Suppressor macrophage (primary cell): ENCODE measurements around the gene TNRC18.
A peak's percentile ranks its signal among the peaks of the same experiment; 100 is the strongest.

Source experiments
- DNase-seq, 4 experiments: peaks; one replicate each; pipeline ENCODE4 v3.0.0-alpha.2; 2020 to 2022

Gene TNRC18

GRCh38 chr7:5451391-5451790 lies 27.8 kb upstream of the TNRC18 start:
- no peak for DNase-seq

- DNase-seq: peak; percentile 29 to 71 (median 54)
Observed at GRCh38 chr7:5450549-5451327, 27.1 kb upstream of the TNRC18 start.

GRCh38 chr7:5448378-5449037 lies 24.9 kb upstream of the TNRC18 start:
- no peak for DNase-seq

GRCh38 chr7:5445981-5446594 lies 22.5 kb upstream of the TNRC18 start:
- no peak for DNase-seq

DNA sequence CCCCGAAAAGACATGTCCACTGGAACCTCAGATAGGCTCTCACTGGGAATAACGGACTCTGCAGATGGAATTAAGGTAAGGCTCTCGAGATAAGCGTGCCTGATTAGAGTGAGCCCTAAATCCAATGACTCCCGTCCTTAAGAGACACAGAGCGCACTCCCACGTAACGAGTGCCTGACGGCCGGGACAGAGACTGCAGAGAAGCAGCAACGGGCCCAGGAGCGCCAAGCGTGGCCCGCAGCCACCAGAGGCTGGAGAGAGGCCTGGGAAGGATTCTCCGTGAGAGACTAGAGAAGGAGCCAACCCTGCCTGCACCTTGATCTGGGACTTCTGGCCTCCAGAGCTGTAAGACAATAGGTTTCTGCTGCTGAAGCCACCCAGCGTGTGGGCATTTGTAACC lies 20.0 kb upstream of the TNRC18 start:
- no peak for DNase-seq

DNA sequence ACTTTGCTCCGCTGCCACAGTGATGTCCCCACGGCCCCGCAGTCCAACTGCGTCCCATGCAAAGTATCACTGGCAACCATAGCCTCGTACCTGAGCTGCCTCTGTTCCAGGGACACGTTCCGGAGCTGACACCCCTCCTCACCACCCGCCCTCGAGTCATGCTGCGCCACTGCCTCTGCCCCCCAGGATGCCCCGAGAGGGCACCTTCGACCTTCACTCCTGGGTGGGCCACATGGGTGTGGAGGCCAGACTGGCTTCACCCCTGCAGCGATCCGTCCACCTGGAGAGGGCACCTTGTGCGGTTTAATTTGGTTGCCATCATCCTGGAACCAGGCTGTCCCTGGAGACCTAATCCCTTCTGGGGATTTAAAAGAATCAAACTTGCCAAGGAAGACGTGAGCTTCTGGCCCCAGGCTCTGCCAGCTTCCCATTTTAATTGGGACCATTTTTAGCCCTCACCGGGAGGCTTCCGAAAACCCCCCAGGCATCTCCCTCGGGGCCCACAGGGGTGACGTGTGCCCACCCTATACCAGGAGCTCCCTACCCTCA lies 19.2 kb upstream of the TNRC18 start:
- DNase-seq: no peak

DNA sequence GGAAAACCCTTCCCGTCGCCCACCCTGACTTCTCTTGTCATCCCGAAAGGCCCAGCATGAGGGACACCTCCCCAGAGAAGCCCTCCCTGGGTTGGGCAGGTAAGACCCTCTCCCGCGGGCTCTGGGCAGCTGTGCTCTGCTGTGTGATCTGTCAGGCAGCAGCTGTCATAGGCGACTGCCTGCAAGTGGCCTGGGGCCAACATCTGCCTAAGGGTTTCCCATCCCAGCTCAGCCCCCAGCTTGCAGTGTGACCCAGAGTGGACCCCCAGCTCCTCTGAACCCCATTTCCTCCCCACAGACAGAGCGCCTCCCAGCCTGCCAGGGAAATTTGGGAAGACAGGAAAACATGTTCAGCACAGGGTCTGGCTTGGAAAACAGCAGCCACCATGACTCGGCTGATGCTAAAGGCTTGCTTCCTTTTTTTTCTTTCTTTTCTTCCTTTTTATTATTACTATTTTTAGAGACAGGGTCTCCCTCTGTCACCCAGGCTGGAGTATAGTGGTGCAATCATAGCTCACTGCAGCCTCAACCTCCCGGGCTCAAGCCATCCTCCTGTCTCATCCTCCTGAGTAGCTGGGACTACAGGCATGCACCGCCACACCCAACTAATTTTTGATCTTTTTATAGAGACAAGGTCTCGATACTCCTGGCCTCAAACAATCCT lies 18.3 kb upstream of the TNRC18 start:
- DNase-seq: peak in 3 of 4 experiments; percentile 37 to 53 (median 48)

DNA sequence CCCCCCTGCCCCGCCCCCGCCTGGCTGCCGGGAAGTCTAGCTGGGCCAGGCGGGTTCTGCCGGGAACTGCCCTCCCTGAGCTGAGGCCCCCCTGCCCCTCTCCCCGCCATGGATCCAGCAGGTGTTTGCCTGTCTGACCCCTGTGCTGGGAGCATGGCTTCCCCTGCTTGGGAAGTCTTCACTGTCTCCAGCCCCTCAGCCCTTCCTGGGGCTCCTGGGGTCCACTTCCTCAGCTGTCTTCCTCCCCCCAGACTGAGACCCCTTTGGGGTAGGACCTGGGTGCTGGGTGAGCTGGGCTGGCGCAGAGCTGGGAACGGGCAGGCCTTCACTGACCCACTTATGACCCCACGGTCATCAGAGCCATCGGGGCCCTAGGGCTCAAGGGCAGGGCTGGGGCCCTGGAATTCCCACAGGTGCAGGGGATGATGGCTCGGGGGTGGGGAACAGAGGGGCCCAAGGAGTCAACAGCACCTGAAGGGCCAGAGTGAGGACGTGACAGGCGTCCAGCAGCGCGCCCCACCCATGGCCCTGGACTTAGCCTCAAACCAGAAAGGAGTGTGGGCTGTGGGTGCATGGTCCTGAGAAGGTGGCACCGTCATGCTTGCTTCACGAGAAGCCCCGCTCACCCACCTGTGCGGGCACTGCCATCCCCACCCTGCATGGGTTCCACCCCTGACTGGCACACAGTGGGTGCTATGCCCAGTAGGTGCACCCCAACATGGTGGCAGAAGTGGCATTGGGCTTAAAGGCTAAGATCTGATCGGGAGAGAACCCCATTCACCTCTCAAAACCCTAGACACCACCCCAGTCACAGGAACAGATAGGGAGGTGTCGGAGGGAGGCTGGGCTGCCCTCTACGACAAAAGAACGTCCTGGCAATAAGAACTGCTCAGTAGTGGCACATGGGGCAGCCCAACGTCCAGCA lies 16.2 kb upstream of the TNRC18 start:
- DNase-seq: no peak

DNA sequence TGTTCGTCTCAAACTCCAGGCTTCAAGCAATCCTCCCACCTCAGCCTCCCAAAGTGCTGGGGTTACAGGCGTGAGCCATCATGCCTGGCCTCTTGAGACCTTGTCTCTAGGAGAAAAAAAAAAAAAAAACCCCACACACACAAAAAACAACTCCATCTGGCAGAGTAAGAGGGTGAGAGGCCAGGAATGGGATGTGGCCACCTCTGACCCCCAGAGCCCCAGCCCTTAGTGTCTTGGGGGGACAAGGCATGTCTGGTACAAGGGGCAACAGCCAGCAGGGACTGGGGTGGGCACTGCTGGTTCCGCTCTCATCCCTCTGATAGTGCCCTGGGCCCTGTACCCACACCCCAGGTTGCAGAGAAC lies 15.6 kb upstream of the TNRC18 start:
- no peak for DNase-seq

- DNase-seq: no peak
Observed at GRCh38 chr7:5437987-5438386, 14.4 kb upstream of the TNRC18 start.

DNA sequence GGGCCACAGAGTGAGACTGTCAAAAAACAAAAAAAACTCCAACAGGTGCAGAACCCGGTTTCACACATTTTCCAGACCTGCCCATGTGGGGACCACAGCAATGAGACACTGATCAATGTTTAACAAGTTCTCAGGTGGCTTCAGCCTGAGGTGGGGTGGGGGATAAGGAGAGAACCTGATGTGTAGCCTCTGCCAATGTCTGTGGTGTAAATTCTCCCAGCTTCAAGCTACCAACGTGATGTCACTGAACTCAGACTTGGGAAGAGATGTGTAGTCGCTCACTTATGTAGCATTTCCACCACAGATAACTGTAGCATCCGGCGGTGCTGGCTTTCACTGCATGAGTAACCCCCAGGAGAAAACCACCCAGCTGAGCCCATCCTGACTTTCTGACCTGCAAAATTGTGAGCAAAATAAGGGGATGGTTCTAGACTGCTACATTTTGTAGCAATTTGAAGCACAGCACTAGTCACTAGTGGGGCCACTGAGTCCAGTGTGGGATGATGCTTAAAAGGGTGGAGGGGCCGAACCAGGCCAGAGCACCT lies 13.8 kb upstream of the TNRC18 start:
- DNase-seq: no peak

GRCh38 chr7:5436003-5436678 lies 12.5 kb upstream of the TNRC18 start:
- DNase-seq: no peak

DNA sequence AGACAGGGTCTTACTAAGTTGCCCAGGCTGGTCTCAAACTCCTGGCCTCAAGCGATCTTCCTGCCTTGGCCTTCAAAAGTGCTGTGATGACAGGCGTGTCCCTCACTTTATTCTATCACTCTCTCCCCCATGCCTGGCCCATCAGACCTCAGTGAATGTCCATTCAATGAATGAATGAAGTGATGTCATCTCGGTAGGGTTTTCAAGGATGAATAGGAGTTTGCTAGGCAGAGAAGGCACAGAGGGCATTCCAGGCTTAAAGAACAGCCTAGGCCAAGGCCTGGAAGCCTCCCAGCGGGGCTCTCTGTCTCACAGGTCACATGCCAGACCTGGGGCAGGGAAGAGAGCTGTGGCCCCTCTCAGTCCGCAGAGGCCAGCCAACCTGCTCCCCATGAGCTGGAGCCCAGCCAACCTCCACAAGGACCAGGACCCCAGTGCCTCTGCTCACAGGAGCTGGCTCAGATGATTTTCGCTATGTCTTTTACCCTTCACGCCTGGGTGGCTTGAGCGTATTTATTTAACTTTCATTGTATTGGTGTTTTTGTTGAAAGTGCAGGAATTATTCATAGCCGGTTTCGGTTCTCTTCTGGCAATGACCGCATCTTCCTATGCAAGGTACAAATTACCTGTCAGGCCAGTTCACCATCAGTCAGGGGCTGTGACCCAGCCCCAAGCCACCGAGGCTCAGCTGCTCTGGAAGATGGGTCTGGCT lies 11.8 kb upstream of the TNRC18 start:
- no peak for DNase-seq

GRCh38 chr7:5433181-5433580 lies 9.5 kb upstream of the TNRC18 start:
- no peak for DNase-seq

DNA sequence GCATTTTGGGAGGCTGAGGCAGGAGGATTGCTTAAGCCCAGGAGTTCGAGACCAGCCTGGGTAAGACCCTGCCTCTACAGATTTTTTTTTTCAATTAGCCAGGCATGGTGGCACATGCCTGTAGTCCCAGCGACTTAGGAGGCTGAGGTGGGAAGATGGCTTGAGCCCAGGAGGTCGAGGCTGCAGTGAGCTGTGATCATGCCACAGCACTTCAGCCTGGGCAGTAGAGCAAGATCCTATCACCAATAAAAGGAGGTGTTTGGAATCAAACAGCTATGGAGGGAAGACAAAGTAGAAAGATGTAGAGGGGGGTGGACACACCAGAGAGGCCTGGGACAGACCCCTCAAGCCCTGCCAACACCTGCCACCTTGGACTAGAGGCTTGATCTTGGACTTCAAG lies 9.1 kb upstream of the TNRC18 start:
- DNase-seq: no peak

DNA sequence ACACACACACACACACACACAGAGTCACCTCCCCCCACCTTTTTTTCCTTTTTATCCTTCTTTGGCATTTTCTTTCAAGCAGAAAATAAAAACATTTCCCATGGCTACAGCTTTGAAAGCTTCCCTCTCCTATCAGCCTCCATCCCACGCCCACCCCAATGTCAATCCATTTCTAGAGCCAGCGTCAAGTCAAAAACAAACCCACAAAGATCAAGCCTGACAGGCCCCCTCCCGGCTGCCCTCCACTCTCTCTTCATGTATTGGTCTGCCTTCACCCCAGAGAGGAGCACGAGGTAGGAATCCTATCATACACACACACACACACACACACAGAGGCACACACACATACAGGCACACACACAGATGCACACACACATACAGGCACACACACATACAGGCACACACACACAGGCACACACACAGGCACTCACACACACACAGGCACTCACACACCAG lies 8.0 kb upstream of the TNRC18 start:
- no peak for DNase-seq

- no peak for DNase-seq
Observed at GRCh38 chr7:5430612-5430947, 6.9 kb upstream of the TNRC18 start.

DNA sequence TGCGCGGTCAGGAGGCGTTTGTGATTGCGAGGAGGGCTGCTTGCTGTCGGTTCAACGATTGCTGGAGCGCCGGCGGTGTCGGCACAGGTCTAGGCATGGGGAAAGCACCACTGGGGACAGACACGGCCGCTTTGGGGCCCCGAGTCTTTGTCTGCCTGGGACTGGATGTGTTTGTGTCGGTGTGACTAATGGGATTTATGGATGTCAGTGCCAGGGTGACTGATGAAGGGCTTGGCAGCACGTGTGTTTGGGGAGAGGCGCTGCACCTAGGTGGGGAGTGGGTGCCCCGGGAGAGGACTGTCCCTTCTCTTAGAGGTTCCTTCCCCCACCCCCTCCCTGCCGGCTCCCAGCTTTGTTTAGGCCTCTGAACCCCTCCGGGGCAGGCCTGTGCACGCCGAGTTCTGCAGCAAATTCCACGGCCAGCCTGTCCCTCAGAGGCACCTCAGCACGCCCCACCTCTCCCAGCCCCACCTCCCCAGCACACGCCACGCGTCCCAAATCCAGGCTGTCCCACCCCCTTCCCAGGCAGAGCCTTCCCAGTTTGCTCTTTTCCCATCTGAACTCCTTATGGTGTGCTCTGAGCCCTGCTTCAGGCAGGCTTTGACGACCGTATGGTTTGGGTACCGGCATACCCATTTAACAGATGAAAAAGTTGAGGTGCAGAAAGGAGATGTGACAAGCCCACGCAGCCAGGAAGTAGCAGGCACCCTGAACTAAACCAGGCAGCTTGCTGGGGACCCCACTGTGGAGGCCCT lies 6.4 kb upstream of the TNRC18 start:
- DNase-seq: peak in 1 of 4 experiments; percentile 28

DNA sequence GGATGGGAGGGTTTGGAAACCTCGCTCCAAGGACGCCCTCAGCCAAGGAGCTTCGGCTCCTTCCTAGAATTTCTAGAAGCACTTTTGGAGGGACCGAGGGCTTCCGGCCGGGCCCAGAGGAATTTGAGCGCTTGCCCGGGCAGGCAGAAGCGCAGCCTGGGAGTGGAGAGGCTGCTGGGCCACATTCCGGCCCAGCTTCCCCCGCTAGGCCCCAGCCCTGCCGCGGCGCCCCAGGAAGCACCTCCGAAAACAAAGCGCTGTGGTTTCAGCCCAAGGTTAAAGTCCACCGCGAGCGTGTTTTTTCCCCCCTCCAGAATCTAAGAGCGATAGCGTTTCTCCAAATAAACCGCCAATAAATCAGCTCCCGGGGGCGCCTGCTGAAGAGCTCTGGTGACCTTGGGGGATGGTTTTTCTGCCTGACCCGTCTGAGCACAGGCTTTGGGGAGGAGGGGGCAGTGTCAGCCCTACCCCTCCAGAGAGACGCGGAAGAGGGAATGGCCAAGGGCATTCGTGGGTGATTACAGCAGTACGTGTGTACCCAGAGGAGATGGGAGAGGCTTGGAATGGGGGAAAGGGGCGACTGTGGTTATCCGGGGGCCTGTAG lies 5.7 kb upstream of the TNRC18 start:
- DNase-seq: peak; percentile 23 to 62 (median 39)
